NCI-H510A (cell line): ENCODE data around the gene RNF34.
A peak's percentile ranks its signal among the peaks of the same experiment; 100 is the strongest.

Source experiments
- DNase-seq: peaks from one replicate; lab custom pipeline; 2025; lab: John Stamatoyannopoulos, UW

The RNF34 gene

GRCh38 chr12:121390856-121391255, 9.1 kb upstream of the RNF34 start:
- no peak for DNase-seq

GRCh38 chr12:121391619-121392324, 8.1 kb upstream of the RNF34 start:
- no peak for DNase-seq

DNA sequence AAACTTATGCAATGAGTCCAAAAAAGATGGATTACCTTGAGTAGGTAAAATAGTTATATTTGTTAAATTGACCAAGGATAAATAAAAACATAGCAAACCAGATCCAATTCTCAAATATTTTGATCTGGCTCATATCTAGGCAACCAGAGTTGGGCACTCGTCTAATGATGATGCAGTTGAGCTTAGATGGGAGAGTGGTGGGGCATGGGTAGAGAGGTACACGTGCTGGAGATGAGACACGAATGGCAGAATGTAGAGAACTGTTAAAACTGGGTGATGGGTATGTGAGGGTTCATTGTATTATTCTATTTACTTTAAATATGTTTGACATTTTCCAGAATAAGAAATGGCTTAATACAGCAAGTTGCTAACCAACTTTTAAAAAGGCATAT, 7.6 kb upstream of the RNF34 start:
- no peak for DNase-seq

- DNase-seq = no peak
Measured at GRCh38 chr12:121397521-121397920, 2.4 kb upstream of the RNF34 start.

DNA sequence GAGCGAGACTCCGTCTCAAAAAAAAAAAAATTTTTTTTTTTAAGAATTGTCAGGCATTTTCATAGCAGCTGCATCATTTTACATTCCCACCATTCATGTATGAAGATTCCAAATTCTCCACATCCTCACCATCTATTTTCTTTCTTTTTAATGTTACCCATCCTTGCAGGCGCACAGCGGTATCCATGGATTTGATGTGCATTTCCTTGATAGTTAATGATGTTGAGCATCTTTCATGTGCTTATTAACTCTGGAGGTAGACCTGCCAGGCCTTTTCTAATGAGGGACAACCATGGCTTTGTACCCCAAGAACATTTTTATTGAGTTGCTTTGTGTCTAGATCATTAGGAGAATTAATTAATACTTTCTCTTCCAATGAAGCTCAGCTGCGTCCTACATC, 1.6 kb upstream of the RNF34 start:
- no peak for DNase-seq

GRCh38 chr12:121400332-121401139, 618 bp downstream of the RNF34 start:
- DNase-seq = peak; percentile 51

- DNase-seq = no peak
Measured at GRCh38 chr12:121403721-121404120, 3.8 kb downstream of the RNF34 start.

DNA sequence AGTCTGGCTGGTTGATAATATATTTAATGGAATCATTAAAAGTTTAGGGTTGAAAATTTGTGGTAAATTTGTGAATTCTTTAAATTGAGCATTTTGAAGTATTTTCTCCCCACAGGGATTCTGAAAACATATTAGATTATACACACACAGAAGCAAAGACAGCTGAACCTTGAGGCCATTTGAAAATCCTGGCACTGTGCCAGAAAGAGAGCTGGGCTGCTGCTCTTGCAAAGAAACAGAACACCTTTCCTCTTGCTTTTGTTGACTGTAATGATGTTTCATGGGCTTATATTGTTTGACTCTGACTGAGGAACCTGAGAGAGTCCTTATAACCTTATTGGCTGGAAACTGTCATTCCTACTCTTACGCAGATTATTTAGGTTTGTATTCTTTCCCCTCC, 4.8 kb downstream of the RNF34 start:
- DNase-seq = peak; percentile 81

- no peak for DNase-seq
Measured at GRCh38 chr12:121405211-121405610, 5.3 kb downstream of the RNF34 start.

DNA sequence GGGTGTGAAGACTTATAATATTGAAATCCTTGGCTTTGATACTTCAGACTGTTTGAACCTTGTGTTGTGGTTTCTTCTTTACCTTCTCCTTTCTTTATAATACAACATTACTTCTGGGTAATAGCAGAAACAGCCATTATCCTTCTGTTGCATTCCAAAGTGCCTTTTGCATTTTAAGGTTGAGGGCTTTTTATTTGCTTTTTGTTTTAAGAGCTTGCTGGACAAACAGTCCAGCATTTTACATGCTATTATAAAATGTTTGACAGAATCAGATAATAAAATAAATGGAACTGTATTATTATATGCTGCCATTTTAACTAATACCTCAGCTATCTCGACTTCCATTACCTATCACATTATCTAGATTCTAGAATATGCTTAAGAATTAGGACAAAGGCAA, 14.0 kb downstream of the RNF34 start:
- DNase-seq = no peak

GRCh38 chr12:121417847-121418246, 17.9 kb downstream of the RNF34 start:
- DNase-seq = no peak

GRCh38 chr12:121420109-121420508, 20.2 kb downstream of the RNF34 start:
- DNase-seq = no peak

GRCh38 chr12:121423253-121423652, 23.3 kb downstream of the RNF34 start:
- no peak for DNase-seq

DNA sequence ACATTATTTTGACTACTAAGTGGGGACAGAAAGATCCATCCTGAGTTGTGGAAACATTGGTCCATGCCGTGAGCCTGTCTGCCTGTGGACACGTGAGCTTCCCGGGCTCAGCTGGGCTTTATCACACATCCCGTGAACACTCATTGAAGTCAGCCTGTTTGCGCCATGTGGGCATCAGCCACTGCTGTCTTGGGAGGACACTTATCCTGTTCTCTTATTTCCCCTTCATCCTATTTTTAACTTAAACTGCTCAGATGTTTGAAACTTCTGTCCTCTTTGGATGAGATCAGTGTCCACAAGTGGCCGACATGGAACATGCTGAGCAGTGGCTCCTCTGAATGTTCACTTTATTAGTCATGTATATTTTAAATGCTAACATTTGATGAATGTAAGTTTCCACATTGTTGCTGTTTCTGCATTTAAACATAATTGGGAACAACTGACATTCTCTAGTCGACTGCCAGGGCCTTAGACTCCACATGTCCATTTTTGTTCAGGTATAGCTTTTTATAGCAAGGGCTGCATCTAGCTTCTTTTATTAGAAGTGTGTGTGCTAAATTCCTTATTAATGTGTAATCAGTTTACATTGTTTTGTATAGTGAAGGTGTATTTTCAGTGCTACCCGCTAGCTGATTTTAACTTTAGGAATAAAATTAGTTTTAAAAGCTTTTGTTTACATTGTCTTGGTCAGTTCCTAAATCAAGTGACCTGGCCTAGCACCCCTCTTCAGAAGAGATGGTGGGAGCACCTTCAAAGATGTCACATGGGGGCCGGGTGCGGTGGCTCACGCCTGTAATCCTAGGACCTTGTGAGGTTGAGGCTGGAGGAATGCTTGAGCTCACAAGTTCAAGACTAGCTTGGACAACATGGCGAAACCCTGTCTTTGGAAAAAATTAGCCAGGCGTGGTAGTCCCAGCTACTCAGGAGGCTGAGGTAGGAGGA, 24.0 kb downstream of the RNF34 start:
- no peak for DNase-seq

DNA sequence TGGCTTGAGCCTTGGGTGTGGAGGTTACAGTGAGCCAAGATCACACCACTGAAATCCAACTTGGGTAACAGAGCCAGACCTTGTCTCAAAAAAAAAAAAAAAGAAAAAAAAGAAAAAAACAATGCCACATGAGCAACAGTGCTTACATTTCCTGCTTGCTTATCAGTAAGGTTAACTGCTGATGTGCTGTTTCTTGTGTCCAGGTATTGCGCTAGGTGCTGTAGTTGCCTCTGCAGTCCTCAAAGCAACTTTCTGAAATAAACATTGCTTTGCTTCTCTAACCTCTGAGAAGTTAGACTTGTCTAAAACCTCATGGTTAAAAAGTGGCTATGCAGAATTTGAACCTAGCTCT, 24.7 kb downstream of the RNF34 start:
- no peak for DNase-seq

GRCh38 chr12:121427556-121428050, 27.7 kb downstream of the RNF34 start:
- DNase-seq = no peak

GRCh38 chr12:121428883-121429282, 29.0 kb downstream of the RNF34 start:
- DNase-seq = no peak

GRCh38 chr12:121430833-121431415, 31.0 kb downstream of the RNF34 start:
- DNase-seq = no peak

DNA sequence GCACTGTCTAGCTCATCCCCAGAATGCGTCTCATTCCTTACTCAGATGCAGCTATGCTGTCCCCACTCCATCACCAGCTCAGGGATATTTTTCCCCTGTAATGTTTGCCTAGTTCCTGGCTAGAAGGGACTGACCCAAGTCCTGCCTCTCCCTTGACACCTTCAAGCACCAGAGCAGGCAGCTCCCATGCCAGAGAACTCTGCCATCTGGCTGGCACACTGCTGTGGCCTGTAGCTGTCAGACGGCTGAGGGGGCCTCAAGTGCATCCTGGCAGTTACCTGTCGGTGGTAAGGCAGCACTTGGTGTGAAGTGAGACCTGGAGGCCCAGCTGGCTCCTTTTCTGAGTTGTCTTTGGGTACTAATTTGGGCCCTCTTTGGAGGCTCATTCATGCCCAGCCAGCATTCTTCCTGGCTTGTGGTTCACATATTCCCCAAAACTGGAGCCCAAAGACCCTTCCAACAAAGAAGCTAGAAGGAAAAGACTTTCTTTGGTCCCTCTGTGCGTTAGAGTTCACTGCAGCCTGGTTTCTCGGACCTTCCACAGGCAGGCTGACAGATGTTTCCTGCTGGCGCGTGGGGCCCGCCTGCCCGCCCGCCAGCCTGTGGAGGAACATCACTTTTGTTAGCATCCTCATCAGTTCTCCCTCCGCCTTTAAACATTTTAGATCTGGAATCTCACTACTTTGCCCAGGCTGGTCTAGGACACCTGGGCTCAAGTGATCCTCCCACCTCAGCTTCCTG, 33.0 kb downstream of the RNF34 start:
- no peak for DNase-seq

- DNase-seq = no peak
Measured at GRCh38 chr12:121436706-121437105, 36.8 kb downstream of the RNF34 start.

- DNase-seq = no peak
Measured at GRCh38 chr12:121438905-121439304, 39.0 kb downstream of the RNF34 start.
